Liver (tissue), 9 donors: ENCODE data around the gene ACSL3. TPM values are rescaled to one million over a fixed set of nuclear protein-coding genes. Genes with fewer than 3 reads are reported as not detected.

Experiments
- DNase-seq: peaks from one replicate; pipeline ENCODE4 v3.0.0-alpha.2; 2017; ENCODE audit warnings: low spot score
- H3K27ac ChIP-seq, 2 donors: one replicate each; pipeline ENCODE4 v1.7.0; 2013; ENCODE audit warnings: inconsistent platforms in 2 of 2, low read length in 2 of 2, control low read depth in 1 of 2, low read depth in 1 of 2, mild to moderate bottlenecking in 1 of 2
- H3K27me3 ChIP-seq, 4 donors: one replicate each; pipeline versions ENCODE4 v1.6.1 to v1.7.0; 2013; ENCODE audit warnings: low read length in 3 of 4, inconsistent platforms in 1 of 4, mild to moderate bottlenecking in 1 of 4, moderate library complexity in 1 of 4; ENCODE audit not compliant: control insufficient read depth in 4 of 4, insufficient read depth in 4 of 4
- H3K36me3 ChIP-seq, 4 donors: one replicate each; pipeline versions ENCODE4 v1.6.1 to v1.7.0; 2013; ENCODE audit warnings: low read length in 3 of 4, mild to moderate bottlenecking in 3 of 4, low read depth in 1 of 4, moderate library complexity in 1 of 4; ENCODE audit not compliant: control insufficient read depth in 4 of 4, insufficient read depth in 3 of 4
- H3K4me1 ChIP-seq, 4 donors: one replicate each; pipeline versions ENCODE4 v1.6.1 to v1.7.0; 2013; ENCODE audit warnings: low read length in 3 of 4, mild to moderate bottlenecking in 3 of 4, moderate library complexity in 1 of 4; ENCODE audit not compliant: control insufficient read depth in 4 of 4, insufficient read depth in 4 of 4
- H3K4me3 ChIP-seq, 3 donors: one replicate each; pipeline versions ENCODE4 v1.6.1 to v1.7.0; 2013; ENCODE audit warnings: low read length in 3 of 3, control low read depth in 1 of 3, low read depth in 1 of 3, mild to moderate bottlenecking in 1 of 3
- H3K9ac ChIP-seq, 2 donors: one replicate each; pipeline ENCODE4 v1.7.0; 2013; ENCODE audit warnings: low read length in 2 of 2, mild to moderate bottlenecking in 2 of 2, moderate library complexity in 2 of 2, control low read depth in 1 of 2, low read depth in 1 of 2
- H3K9me3 ChIP-seq, 4 donors: one replicate each; pipeline versions ENCODE4 v1.6.1 to v1.7.0; 2013; ENCODE audit warnings: low read length in 3 of 4; ENCODE audit not compliant: control insufficient read depth in 4 of 4
- EGR1 ChIP-seq, 2 donors: IDR thresholded peaks; 2 replicates each; pipeline ENCODE4 v1.6.1; 2016 to 2018; ENCODE audit warnings: antibody characterized with exemption in 2 of 2, low read depth in 2 of 2
- FOXA1 ChIP-seq: IDR thresholded peaks from 2 replicates; pipeline ENCODE4 v1.6.1; 2016; ENCODE audit warnings: antibody characterized with exemption
- FOXA2 ChIP-seq: IDR thresholded peaks from 2 replicates; pipeline ENCODE4 v1.6.1; 2016; ENCODE audit warnings: antibody characterized with exemption
- GABPA ChIP-seq, 2 donors: IDR thresholded peaks in 1 of 2; conservative IDR thresholded peaks in 1 of 2; 2 replicates each; pipeline ENCODE4 v1.6.1; 2016; ENCODE audit warnings: antibody characterized with exemption in 2 of 2, mild to moderate bottlenecking in 1 of 2, moderate library complexity in 1 of 2
- HNF4A ChIP-seq, 2 donors: conservative IDR thresholded peaks; 2 replicates each; pipeline ENCODE4 v1.6.1; 2016; ENCODE audit warnings: antibody characterized with exemption in 2 of 2, mild to moderate bottlenecking in 2 of 2
- HNF4G ChIP-seq: IDR thresholded peaks from 2 replicates; pipeline ENCODE4 v1.6.1; 2016; ENCODE audit warnings: antibody characterized with exemption
- JUND ChIP-seq, 2 donors: IDR thresholded peaks; 2 replicates each; pipeline ENCODE4 v1.6.1; 2016; ENCODE audit warnings: antibody characterized with exemption in 2 of 2
- NR2F2 ChIP-seq: IDR thresholded peaks from 2 replicates; pipeline ENCODE4 v1.6.1; 2016; ENCODE audit warnings: antibody characterized with exemption
- RAD21 ChIP-seq, 2 donors: IDR thresholded peaks; 2 replicates each; pipeline ENCODE4 v1.6.1; 2016; ENCODE audit warnings: antibody characterized with exemption in 2 of 2, mild to moderate bottlenecking in 2 of 2
- RXRA ChIP-seq, 2 donors: IDR thresholded peaks; 2 replicates each; pipeline ENCODE4 v1.6.1; 2017 to 2018; ENCODE audit warnings: antibody characterized with exemption in 2 of 2, mild to moderate bottlenecking in 1 of 2
- TAF1 ChIP-seq: conservative IDR thresholded peaks from 2 replicates; pipeline ENCODE4 v1.6.1; 2016; ENCODE audit warnings: antibody characterized with exemption, mild to moderate bottlenecking
- YY1 ChIP-seq: IDR thresholded peaks from 2 replicates; pipeline ENCODE4 v1.6.1; 2016; ENCODE audit warnings: antibody characterized with exemption, mild to moderate bottlenecking
- WGBS: extraction: QIAGEN DNeasy Blood & Tissue Kit; methylation state at CpG from one replicate; pipeline ENCODE4 v1.1.7; 2013; 5-methylcytosine and 5-hydroxymethylcytosine counted together
- polyA plus RNA-seq, 2 donors: library from polyadenylated mRNA; stranded (reverse) in 1 of 2; unstranded in 1 of 2; fragments of 200-250 nt in 1 of 2; fragments of >200 nt in 1 of 2; fragmentation: Nextera tagmentation in 1 of 2; extraction: Ambion mirVana in 1 of 2; gene quantifications; one replicate each; pipeline versions ENCODE4 v1.2.1 to v1.2.3, GENCODE V29; 2013 to 2015
- total RNA-seq, 2 donors: library from RNA; depleted of rRNA; stranded (reverse); fragments of >200 nt; gene quantifications; one replicate each; pipeline ENCODE4 v1.2.3, GENCODE V29; 2014
- TF ChIP-seq, protein P1 (sequence below): IDR thresholded peaks from 2 replicates; pipeline ENCODE4 v1.6.1; 2016; ENCODE audit warnings: antibody characterized with exemption
- TF ChIP-seq, protein P2 (sequence below): IDR thresholded peaks from 2 replicates; pipeline ENCODE4 v1.6.1; 2016; ENCODE audit warnings: antibody characterized with exemption
- TF ChIP-seq, protein P3 (sequence below): IDR thresholded peaks from 2 replicates; pipeline ENCODE4 v1.6.1; 2016; ENCODE audit warnings: antibody characterized with exemption
- TF ChIP-seq, protein P4 (sequence below): fragments of 150-350 bp; IDR thresholded peaks from 2 replicates; pipeline ENCODE4 v1.5.1; 2017; ENCODE audit warnings: improper control_type of control experiment, low read depth, low read length; ENCODE audit not compliant: missing input control
- TF ChIP-seq, protein P5 (sequence below): IDR thresholded peaks from 2 replicates; pipeline ENCODE4 v1.6.1; 2016; ENCODE audit warnings: antibody characterized with exemption, mild to moderate bottlenecking
- donor health status: healthy.
- donor health status: healthy.
- donor health status: healthy.
- donor health status: healthy.
- donor health status: healthy.

The ACSL3 gene
- total and polyA plus RNA-seq, 4 donors: 22.2 to 66.6 (median 43.3) TPM

DNA sequence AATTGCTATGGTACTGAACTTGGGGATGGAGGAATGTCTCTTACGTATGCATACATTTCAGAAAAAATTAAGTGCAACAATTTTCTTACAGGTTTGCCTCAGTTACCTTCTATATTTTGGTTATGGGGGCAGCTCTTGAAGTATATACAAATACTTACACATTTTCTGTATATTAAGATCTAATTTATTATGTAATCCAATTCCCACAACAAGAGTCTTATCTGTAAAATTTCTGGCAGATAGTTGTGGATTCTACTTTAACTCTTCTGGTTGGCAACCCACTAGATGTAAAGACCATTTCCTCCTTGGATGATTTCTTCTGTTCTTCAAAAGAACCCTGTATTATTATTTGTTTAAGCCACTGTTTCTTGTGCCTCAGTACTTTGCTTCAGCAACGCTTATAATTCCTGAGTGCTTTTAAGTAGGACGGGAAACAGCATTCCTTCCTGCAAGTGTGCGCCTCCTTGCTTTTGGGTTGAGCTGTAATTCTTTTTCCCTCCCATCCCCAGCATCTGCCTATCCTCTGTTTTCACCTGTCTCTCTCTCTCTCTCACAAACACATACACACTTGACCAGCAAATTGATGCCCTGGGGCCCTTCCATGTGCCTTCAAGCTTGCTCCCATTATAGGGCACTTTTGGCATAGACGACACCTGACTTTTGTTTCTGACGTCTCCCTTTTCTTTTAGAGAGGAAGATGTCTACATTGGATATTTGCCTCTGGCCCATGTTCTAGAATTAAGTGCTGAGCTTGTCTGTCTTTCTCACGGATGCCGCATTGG lies 61.4 kb downstream of the ACSL3 start:
- WGBS: 94% methylated on average over 8 of the region's 8 CpGs
- H3K27me3 ChIP-seq: no peaks in the 10 kb centered on the region

DNA sequence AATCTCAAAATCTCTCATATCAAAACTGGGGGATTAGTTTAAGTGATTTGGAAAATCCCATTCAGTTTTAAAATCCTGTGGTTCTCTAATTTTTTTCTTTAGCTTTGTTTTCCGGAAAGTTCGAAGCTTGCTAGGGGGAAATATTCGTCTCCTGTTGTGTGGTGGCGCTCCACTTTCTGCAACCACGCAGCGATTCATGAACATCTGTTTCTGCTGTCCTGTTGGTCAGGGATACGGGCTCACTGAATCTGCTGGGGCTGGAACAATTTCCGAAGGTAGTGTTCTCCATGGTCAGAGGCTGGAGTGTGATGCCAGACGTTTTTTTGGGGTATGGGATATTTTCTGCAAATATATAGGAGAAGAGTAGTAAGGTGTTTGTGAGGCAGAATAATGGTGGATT lies 66.1 kb downstream of the ACSL3 start:
- Histone ChIP-seq H3K9ac (no peak overlapping the region), H3K27ac (no peak overlapping the region), H3K27me3 (no peaks in the 10 kb centered on the region), H3K36me3 (peaks cover 7 to 54% (median 35%) of the 10 kb centered on the region in 4 donors), H3K4me3 (no peak overlapping the region), H3K4me1 (no peaks in the 10 kb centered on the region), H3K9me3 (no peaks in the 10 kb centered on the region)
- 95% methylated on average over 9 of the region's 9 CpGs for WGBS
- DNase-seq: no peak
- no peak for TF ChIP-seq TAF1
- TF ChIP-seq HNF4A (conservative IDR thresholded peaks at IDR 0.05): no peak
- no peak for TF ChIP-seq RAD21 (IDR thresholded peaks at IDR 0.05)
- TF ChIP-seq YY1: no peak
- TF ChIP-seq, protein P1, sequence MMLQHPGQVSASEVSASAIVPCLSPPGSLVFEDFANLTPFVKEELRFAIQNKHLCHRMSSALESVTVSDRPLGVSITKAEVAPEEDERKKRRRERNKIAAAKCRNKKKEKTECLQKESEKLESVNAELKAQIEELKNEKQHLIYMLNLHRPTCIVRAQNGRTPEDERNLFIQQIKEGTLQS: no peak
- TF ChIP-seq FOXA2: no peak
- TF ChIP-seq RXRA (IDR thresholded peaks at IDR 0.05): no peak
- TF ChIP-seq NR2F2: no peak
- TF ChIP-seq, protein P2, sequence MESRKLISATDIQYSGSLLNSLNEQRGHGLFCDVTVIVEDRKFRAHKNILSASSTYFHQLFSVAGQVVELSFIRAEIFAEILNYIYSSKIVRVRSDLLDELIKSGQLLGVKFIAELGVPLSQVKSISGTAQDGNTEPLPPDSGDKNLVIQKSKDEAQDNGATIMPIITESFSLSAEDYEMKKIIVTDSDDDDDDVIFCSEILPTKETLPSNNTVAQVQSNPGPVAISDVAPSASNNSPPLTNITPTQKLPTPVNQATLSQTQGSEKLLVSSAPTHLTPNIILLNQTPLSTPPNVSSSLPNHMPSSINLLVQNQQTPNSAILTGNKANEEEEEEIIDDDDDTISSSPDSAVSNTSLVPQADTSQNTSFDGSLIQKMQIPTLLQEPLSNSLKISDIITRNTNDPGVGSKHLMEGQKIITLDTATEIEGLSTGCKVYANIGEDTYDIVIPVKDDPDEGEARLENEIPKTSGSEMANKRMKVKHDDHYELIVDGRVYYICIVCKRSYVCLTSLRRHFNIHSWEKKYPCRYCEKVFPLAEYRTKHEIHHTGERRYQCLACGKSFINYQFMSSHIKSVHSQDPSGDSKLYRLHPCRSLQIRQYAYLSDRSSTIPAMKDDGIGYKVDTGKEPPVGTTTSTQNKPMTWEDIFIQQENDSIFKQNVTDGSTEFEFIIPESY: no peak
- TF ChIP-seq GABPA (IDR thresholded peaks at IDR 0.05 in 1 of 2, conservative IDR thresholded peaks at IDR 0.05 in 1 of 2): no peak
- TF ChIP-seq EGR1 (IDR thresholded peaks at IDR 0.05; ENCODE audit: low read depth in 2 of 2): no peak
- TF ChIP-seq FOXA1: no peak
- TF ChIP-seq, protein P3, sequence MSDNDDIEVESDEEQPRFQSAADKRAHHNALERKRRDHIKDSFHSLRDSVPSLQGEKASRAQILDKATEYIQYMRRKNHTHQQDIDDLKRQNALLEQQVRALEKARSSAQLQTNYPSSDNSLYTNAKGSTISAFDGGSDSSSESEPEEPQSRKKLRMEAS: no peak
- no peak for TF ChIP-seq HNF4G
- no peak for TF ChIP-seq JUND (IDR thresholded peaks at IDR 0.05)

More for the DNA sequence above, 61.4 kb downstream of the ACSL3 start:
- H3K9ac ChIP-seq: no peak overlapping the region
- no peak for TF ChIP-seq FOXA2
- no peak for TF ChIP-seq TAF1
- TF ChIP-seq, protein P4, sequence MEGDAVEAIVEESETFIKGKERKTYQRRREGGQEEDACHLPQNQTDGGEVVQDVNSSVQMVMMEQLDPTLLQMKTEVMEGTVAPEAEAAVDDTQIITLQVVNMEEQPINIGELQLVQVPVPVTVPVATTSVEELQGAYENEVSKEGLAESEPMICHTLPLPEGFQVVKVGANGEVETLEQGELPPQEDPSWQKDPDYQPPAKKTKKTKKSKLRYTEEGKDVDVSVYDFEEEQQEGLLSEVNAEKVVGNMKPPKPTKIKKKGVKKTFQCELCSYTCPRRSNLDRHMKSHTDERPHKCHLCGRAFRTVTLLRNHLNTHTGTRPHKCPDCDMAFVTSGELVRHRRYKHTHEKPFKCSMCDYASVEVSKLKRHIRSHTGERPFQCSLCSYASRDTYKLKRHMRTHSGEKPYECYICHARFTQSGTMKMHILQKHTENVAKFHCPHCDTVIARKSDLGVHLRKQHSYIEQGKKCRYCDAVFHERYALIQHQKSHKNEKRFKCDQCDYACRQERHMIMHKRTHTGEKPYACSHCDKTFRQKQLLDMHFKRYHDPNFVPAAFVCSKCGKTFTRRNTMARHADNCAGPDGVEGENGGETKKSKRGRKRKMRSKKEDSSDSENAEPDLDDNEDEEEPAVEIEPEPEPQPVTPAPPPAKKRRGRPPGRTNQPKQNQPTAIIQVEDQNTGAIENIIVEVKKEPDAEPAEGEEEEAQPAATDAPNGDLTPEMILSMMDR: no peak
- TF ChIP-seq, protein P3: no peak
- no peak for TF ChIP-seq RAD21 (IDR thresholded peaks at IDR 0.05)
- no peak for TF ChIP-seq FOXA1
- TF ChIP-seq GABPA (IDR thresholded peaks at IDR 0.05 in 1 of 2, conservative IDR thresholded peaks at IDR 0.05 in 1 of 2): no peak
- TF ChIP-seq, protein P5, sequence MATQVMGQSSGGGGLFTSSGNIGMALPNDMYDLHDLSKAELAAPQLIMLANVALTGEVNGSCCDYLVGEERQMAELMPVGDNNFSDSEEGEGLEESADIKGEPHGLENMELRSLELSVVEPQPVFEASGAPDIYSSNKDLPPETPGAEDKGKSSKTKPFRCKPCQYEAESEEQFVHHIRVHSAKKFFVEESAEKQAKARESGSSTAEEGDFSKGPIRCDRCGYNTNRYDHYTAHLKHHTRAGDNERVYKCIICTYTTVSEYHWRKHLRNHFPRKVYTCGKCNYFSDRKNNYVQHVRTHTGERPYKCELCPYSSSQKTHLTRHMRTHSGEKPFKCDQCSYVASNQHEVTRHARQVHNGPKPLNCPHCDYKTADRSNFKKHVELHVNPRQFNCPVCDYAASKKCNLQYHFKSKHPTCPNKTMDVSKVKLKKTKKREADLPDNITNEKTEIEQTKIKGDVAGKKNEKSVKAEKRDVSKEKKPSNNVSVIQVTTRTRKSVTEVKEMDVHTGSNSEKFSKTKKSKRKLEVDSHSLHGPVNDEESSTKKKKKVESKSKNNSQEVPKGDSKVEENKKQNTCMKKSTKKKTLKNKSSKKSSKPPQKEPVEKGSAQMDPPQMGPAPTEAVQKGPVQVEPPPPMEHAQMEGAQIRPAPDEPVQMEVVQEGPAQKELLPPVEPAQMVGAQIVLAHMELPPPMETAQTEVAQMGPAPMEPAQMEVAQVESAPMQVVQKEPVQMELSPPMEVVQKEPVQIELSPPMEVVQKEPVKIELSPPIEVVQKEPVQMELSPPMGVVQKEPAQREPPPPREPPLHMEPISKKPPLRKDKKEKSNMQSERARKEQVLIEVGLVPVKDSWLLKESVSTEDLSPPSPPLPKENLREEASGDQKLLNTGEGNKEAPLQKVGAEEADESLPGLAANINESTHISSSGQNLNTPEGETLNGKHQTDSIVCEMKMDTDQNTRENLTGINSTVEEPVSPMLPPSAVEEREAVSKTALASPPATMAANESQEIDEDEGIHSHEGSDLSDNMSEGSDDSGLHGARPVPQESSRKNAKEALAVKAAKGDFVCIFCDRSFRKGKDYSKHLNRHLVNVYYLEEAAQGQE: no peak
- TF ChIP-seq NR2F2: no peak
- no peak overlapping the region for H3K27ac ChIP-seq
- H3K4me3 ChIP-seq: no peak overlapping the region
- DNase-seq: no peak
- H3K4me1 ChIP-seq: no peaks in the 10 kb centered on the region
- peaks cover 9 to 61% (median 46%) of the 10 kb centered on the region in 4 donors for H3K36me3 ChIP-seq
- H3K9me3 ChIP-seq: no peaks in the 10 kb centered on the region
